ACC112 (cell line): Measurements from ENCODE around the gene DDAH2.

Source experiments
- H2AFZ ChIP-seq: fragments of 200-600 bp; sonication (generic); one replicate; pipeline ENCODE4 v1.6.0; 2017; ENCODE audit warnings: antibody characterized with exemption, low read length; ENCODE audit not compliant: unreplicated experiment
- H3K27ac ChIP-seq: fragments of 200-600 bp; sonication (generic); 2 replicates; pipeline ENCODE4 v1.5.1; 2014; ENCODE audit warnings: low read depth, mild to moderate bottlenecking, antibody characterized with exemption, low read length, moderate library complexity
- H3K27me3 ChIP-seq: fragments of 200-600 bp; sonication (generic); 2 replicates; pipeline ENCODE4 v1.6.1; 2014; ENCODE audit warnings: mild to moderate bottlenecking, antibody characterized with exemption, low read length, moderate library complexity, mixed read lengths; ENCODE audit not compliant: insufficient read depth
- H3K36me3 ChIP-seq: fragments of 200-600 bp; sonication (generic); 2 replicates; pipeline ENCODE4 v1.6.1; 2016; ENCODE audit warnings: mild to moderate bottlenecking, antibody characterized with exemption, low read length, moderate library complexity, mixed read lengths; ENCODE audit not compliant: insufficient read depth
- H3K4me1 ChIP-seq: fragments of 200-600 bp; sonication (generic); one replicate; pipeline ENCODE4 v1.6.1; 2016; ENCODE audit warnings: low read length, mixed read lengths; ENCODE audit not compliant: insufficient read depth, unreplicated experiment, control insufficient read depth
- H3K4me3 ChIP-seq: fragments of 200-600 bp; sonication (generic); 2 replicates; pipeline ENCODE4 v1.5.1; 2014; ENCODE audit warnings: mild to moderate bottlenecking, low read depth, low read length
- H3K79me2 ChIP-seq: fragments of 200-600 bp; sonication (generic); one replicate; pipeline ENCODE4 v1.6.0; 2016; ENCODE audit warnings: low read length; ENCODE audit not compliant: control insufficient read depth, unreplicated experiment, insufficient read depth

Gene DDAH2

GRCh38 chr6:31769684-31770371 is 40.7 kb upstream of the DDAH2 start:
- Histone ChIP-seq H2AFZ (no peak overlapping the region), H3K36me3 (no peaks in the 10 kb centered on the region), H3K27ac (no peak overlapping the region), H3K79me2 (no peaks in the 10 kb centered on the region), H3K4me3 (no peak overlapping the region), H3K27me3 (no peaks in the 10 kb centered on the region), H3K4me1 (no peaks in the 10 kb centered on the region)

GRCh38 chr6:31768363-31769257 is 39.5 kb upstream of the DDAH2 start:
- Histone ChIP-seq H3K79me2 (no peaks in the 10 kb centered on the region), H2AFZ (no peak overlapping the region), H3K36me3 (no peaks in the 10 kb centered on the region), H3K27ac (no peak overlapping the region), H3K27me3 (no peaks in the 10 kb centered on the region), H3K4me1 (no peaks in the 10 kb centered on the region), H3K4me3 (no peak overlapping the region)

- no peaks in the 10 kb centered on the region for H3K79me2 ChIP-seq
- H3K27me3 ChIP-seq = no peaks in the 10 kb centered on the region
- H3K4me1 ChIP-seq = peaks cover 6% of the 10 kb centered on the region
- H3K27ac ChIP-seq = no peak overlapping the region
- no peaks in the 10 kb centered on the region for H3K36me3 ChIP-seq
- no peak overlapping the region for H2AFZ ChIP-seq
- H3K4me3 ChIP-seq = no peak overlapping the region
Measured at GRCh38 chr6:31767096-31767645, 38.1 kb upstream of the DDAH2 start.

- no peak overlapping the region for H3K27ac ChIP-seq
- peak overlapping the region; percentile 19 for H2AFZ ChIP-seq
- H3K4me3 ChIP-seq = peak overlapping the region; percentile 34; the same call in 1 of the 2 replicates
Measured at GRCh38 chr6:31765910-31766794, 37.1 kb upstream of the DDAH2 start.

GRCh38 chr6:31765559-31765909 is 36.4 kb upstream of the DDAH2 start:
- H3K27ac ChIP-seq = no peak overlapping the region
- H3K4me1 ChIP-seq = peaks cover 6% of the 10 kb centered on the region
- no peaks in the 10 kb centered on the region for H3K27me3 ChIP-seq

More at GRCh38 chr6:31765910-31766794, 37.1 kb upstream of the DDAH2 start:
- H3K27me3 ChIP-seq = no peaks in the 10 kb centered on the region
- no peaks in the 10 kb centered on the region for H3K36me3 ChIP-seq
- H3K4me1 ChIP-seq = peaks cover 6% of the 10 kb centered on the region
- H3K79me2 ChIP-seq = no peaks in the 10 kb centered on the region

GRCh38 chr6:31764198-31764597 is 35.1 kb upstream of the DDAH2 start:
- Histone ChIP-seq H3K4me3 (no peak overlapping the region), H3K36me3 (no peaks in the 10 kb centered on the region), H3K79me2 (no peaks in the 10 kb centered on the region), H3K27me3 (no peaks in the 10 kb centered on the region), H3K27ac (no peak overlapping the region), H3K4me1 (peaks cover 6% of the 10 kb centered on the region), H2AFZ (no peak overlapping the region)

More at GRCh38 chr6:31765559-31765909, 36.4 kb upstream of the DDAH2 start:
- Histone ChIP-seq H2AFZ (no peak overlapping the region), H3K36me3 (no peaks in the 10 kb centered on the region), H3K4me3 (no peak overlapping the region), H3K79me2 (no peaks in the 10 kb centered on the region)

GRCh38 chr6:31763619-31763940 is 34.5 kb upstream of the DDAH2 start:
- H2AFZ ChIP-seq = no peak overlapping the region
- H3K79me2 ChIP-seq = no peaks in the 10 kb centered on the region
- no peaks in the 10 kb centered on the region for H3K27me3 ChIP-seq
- no peaks in the 10 kb centered on the region for H3K36me3 ChIP-seq
- H3K27ac ChIP-seq = no peak overlapping the region
- peaks cover 6% of the 10 kb centered on the region for H3K4me1 ChIP-seq
- H3K4me3 ChIP-seq = no peak overlapping the region

GRCh38 chr6:31762878-31763618 is 33.9 kb upstream of the DDAH2 start:
- Histone ChIP-seq H3K4me3 (no peak overlapping the region), H3K4me1 (peaks cover 6% of the 10 kb centered on the region), H3K27me3 (no peaks in the 10 kb centered on the region), H2AFZ (no peak overlapping the region), H3K27ac (no peak overlapping the region), H3K36me3 (no peaks in the 10 kb centered on the region), H3K79me2 (no peaks in the 10 kb centered on the region)

- H2AFZ ChIP-seq = no peak within 1 kb of the TSS
- H3K27me3 ChIP-seq = no peaks in the 10 kb centered on the region
- no peak within 1 kb of the TSS for H3K27ac ChIP-seq
- H3K36me3 ChIP-seq = no peaks in the 10 kb centered on the region
- H3K4me1 ChIP-seq = peaks cover 6% of the 10 kb centered on the region
- no peak within 1 kb of the TSS for H3K4me3 ChIP-seq
- H3K79me2 ChIP-seq = no peaks in the 10 kb centered on the region
Measured at GRCh38 chr6:31762356-31762755, 33.3 kb upstream of the DDAH2 start, which contains the start of gene SAPCD1. Gene SAPCD1, plus strand, starts transcription at chr6:31762656. Its CDS starts 399 bp downstream, at chr6:31763055.

GRCh38 chr6:31761343-31761742 is 32.2 kb upstream of the DDAH2 start:
- Histone ChIP-seq H3K4me3 (no peak overlapping the region), H2AFZ (no peak overlapping the region), H3K79me2 (no peaks in the 10 kb centered on the region), H3K4me1 (peaks cover 6% of the 10 kb centered on the region), H3K36me3 (no peaks in the 10 kb centered on the region), H3K27ac (no peak overlapping the region), H3K27me3 (no peaks in the 10 kb centered on the region)
